ENCODE data around the gene MRPS27.

The MRPS27 gene

GRCh38 chr5:72234868-72235267, 85.2 kb downstream of the MRPS27 start:
- DNase-seq (ENCODE audit: extremely low read depth in 1 of 2, low read depth in 1 of 2) = no peak

- DNase-seq (ENCODE audit: extremely low read depth in 1 of 2, low read depth in 1 of 2) = no peak
Observed at GRCh38 chr5:72234265-72234700, 85.8 kb downstream of the MRPS27 start.

- no peak for DNase-seq (ENCODE audit: extremely low read depth in 1 of 2, low read depth in 1 of 2)
Observed at GRCh38 chr5:72233835-72234234, 86.2 kb downstream of the MRPS27 start.

- no peak for DNase-seq (ENCODE audit: extremely low read depth in 1 of 2, low read depth in 1 of 2)
Observed at GRCh38 chr5:72232838-72233237, 87.2 kb downstream of the MRPS27 start.

GRCh38 chr5:72231991-72232703, 87.9 kb downstream of the MRPS27 start:
- no peak for DNase-seq (ENCODE audit: extremely low read depth in 1 of 2, low read depth in 1 of 2)

GRCh38 chr5:72228960-72229359, 91.1 kb downstream of the MRPS27 start:
- DNase-seq (ENCODE audit: extremely low read depth in 1 of 2, low read depth in 1 of 2) = no peak

- DNase-seq (ENCODE audit: extremely low read depth in 1 of 2, low read depth in 1 of 2) = no peak
Observed at GRCh38 chr5:72226950-72227349, 93.1 kb downstream of the MRPS27 start.

- no peak for DNase-seq (ENCODE audit: extremely low read depth in 1 of 2, low read depth in 1 of 2)
Observed at GRCh38 chr5:72225741-72226140, 94.3 kb downstream of the MRPS27 start.

- no peak for DNase-seq (ENCODE audit: extremely low read depth in 1 of 2, low read depth in 1 of 2)
Observed at GRCh38 chr5:72224946-72225463, 95.0 kb downstream of the MRPS27 start.

GRCh38 chr5:72223371-72223770, 96.7 kb downstream of the MRPS27 start:
- DNase-seq (ENCODE audit: extremely low read depth in 1 of 2, low read depth in 1 of 2) = no peak

- no peak for DNase-seq (ENCODE audit: extremely low read depth in 1 of 2, low read depth in 1 of 2)
Observed at GRCh38 chr5:72222521-72222920, 97.5 kb downstream of the MRPS27 start.

GRCh38 chr5:72221541-72221940, 98.5 kb downstream of the MRPS27 start:
- DNase-seq (ENCODE audit: extremely low read depth in 1 of 2, low read depth in 1 of 2) = no peak

GRCh38 chr5:72221099-72221498, 98.9 kb downstream of the MRPS27 start:
- DNase-seq (ENCODE audit: extremely low read depth in 1 of 2, low read depth in 1 of 2) = no peak

GRCh38 chr5:72216756-72217155, 103.3 kb downstream of the MRPS27 start:
- no peak for DNase-seq (ENCODE audit: extremely low read depth in 1 of 2, low read depth in 1 of 2)

- no peak for DNase-seq (ENCODE audit: extremely low read depth in 1 of 2, low read depth in 1 of 2)
Observed at GRCh38 chr5:72214168-72214567, 105.9 kb downstream of the MRPS27 start.

- DNase-seq (ENCODE audit: extremely low read depth in 1 of 2, low read depth in 1 of 2) = no peak
Observed at GRCh38 chr5:72213482-72213881, 106.6 kb downstream of the MRPS27 start.

GRCh38 chr5:72212171-72212570, 107.9 kb downstream of the MRPS27 start:
- DNase-seq (ENCODE audit: extremely low read depth in 1 of 2, low read depth in 1 of 2) = no peak

- DNase-seq (ENCODE audit: extremely low read depth in 1 of 2, low read depth in 1 of 2) = no peak
Observed at GRCh38 chr5:72210888-72211678, 109.0 kb downstream of the MRPS27 start.

GRCh38 chr5:72209147-72210115, 110.6 kb downstream of the MRPS27 start:
- DNase-seq (ENCODE audit: extremely low read depth in 1 of 2, low read depth in 1 of 2) = no peak

GRCh38 chr5:72208324-72208926, 111.6 kb downstream of the MRPS27 start:
- DNase-seq (ENCODE audit: extremely low read depth in 1 of 2, low read depth in 1 of 2) = no peak
